Endothelial cell (in vitro differentiated cells): Measurements from ENCODE around the gene PABPN1L. TPM values are rescaled to one million over a fixed set of nuclear protein-coding genes. Genes with fewer than 3 reads are reported as not detected.
"Not testable (repeated sequence)": the region's sequence is repeated elsewhere in the genome, so short reads cannot be mapped to it uniquely, and the experiment has no call there.

Experiments
- DNase-seq: peaks from one replicate; pipeline ENCODE4 v3.0.0; 2021; ENCODE audit warnings: low spot score
- H3K27ac Mint-ChIP-seq: one replicate; pipeline ENCODE4 v1.8.0; 2021; ENCODE audit warnings: mixed read lengths, inconsistent platforms; ENCODE audit not compliant: unreplicated experiment
- H3K27me3 Mint-ChIP-seq: one replicate; pipeline ENCODE4 v1.8.0; 2021; ENCODE audit warnings: mild to moderate bottlenecking, moderate library complexity, mixed read lengths, inconsistent platforms; ENCODE audit not compliant: unreplicated experiment
- H3K36me3 Mint-ChIP-seq: one replicate; pipeline ENCODE4 v1.8.0; 2021; ENCODE audit warnings: mild to moderate bottlenecking, low read depth, mixed read lengths, inconsistent platforms; ENCODE audit not compliant: unreplicated experiment
- H3K4me1 Mint-ChIP-seq: one replicate; pipeline ENCODE4 v1.8.0; 2021; ENCODE audit warnings: mild to moderate bottlenecking, mixed read lengths, inconsistent platforms; ENCODE audit not compliant: unreplicated experiment
- H3K4me3 Mint-ChIP-seq: one replicate; pipeline ENCODE4 v1.8.0; 2021; ENCODE audit warnings: mild to moderate bottlenecking, mixed read lengths, inconsistent platforms; ENCODE audit not compliant: unreplicated experiment
- H3K9me3 Mint-ChIP-seq: one replicate; pipeline ENCODE4 v1.8.0; 2021; ENCODE audit warnings: mixed read lengths, inconsistent platforms; ENCODE audit not compliant: unreplicated experiment
- total RNA-seq: library from RNA; stranded (reverse); fragmentation: NEBNext Ultra II Directional; extraction: Animal tissue kit (Norgen Biotek cat#: 25700); gene quantifications from one replicate; pipeline ENCODE4 v1.2.1, GENCODE V29; 2021; ENCODE audit not compliant: unreplicated experiment
- TF ChIP-seq, protein P1 (sequence below): fragments of 200-600 bp; sonication (generic); IDR thresholded peaks from one replicate; pipeline ENCODE4 v1.5.0; 2021; ENCODE audit warnings: antibody characterized with exemption; ENCODE audit not compliant: unreplicated experiment

PABPN1L gene
- total RNA-seq, 1 donor from 2014 or later: not detected

- Mint-ChIP-seq H3K27me3 (peaks cover 11% of the 10 kb centered on the region), H3K4me3 (no peak overlapping the region), H3K9me3 (no peaks in the 10 kb centered on the region), H3K27ac (no peak overlapping the region), H3K36me3 (no peaks in the 10 kb centered on the region), H3K4me1 (no peaks in the 10 kb centered on the region)
- DNase-seq: no peak
- TF ChIP-seq, protein P1, sequence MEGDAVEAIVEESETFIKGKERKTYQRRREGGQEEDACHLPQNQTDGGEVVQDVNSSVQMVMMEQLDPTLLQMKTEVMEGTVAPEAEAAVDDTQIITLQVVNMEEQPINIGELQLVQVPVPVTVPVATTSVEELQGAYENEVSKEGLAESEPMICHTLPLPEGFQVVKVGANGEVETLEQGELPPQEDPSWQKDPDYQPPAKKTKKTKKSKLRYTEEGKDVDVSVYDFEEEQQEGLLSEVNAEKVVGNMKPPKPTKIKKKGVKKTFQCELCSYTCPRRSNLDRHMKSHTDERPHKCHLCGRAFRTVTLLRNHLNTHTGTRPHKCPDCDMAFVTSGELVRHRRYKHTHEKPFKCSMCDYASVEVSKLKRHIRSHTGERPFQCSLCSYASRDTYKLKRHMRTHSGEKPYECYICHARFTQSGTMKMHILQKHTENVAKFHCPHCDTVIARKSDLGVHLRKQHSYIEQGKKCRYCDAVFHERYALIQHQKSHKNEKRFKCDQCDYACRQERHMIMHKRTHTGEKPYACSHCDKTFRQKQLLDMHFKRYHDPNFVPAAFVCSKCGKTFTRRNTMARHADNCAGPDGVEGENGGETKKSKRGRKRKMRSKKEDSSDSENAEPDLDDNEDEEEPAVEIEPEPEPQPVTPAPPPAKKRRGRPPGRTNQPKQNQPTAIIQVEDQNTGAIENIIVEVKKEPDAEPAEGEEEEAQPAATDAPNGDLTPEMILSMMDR: no peak
These were observed 26.9 kb upstream of the PABPN1L start for GRCh38 chr16:88893127-88893968.

DNA sequence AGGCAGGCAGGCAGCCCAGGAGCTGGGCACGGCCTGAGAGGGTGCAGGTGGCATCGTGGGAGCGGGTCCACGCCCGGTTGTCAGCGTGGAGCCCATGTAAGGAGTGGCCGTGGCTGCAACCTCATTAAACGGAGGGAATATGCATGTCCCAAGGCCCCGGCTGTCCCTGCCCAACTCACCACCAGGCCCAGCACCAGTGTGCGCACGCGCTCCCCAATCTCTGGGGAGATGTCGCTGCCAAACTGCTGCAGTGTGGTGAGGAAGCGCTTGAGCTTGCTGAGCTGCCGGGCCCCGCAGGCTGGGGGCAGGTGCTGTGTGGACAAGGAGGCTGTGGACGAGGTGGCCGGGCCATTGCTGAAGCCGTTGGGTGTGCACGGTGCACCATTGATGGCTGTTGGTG, 25.6 kb upstream of the PABPN1L start:
- H3K4me1 Mint-ChIP-seq: no peaks in the 10 kb centered on the region
- peak overlapping the region; percentile 38 for H3K4me3 Mint-ChIP-seq
- no peak for DNase-seq
- no peaks in the 10 kb centered on the region for H3K9me3 Mint-ChIP-seq
- no peaks in the 10 kb centered on the region for H3K36me3 Mint-ChIP-seq
- peaks cover 15% of the 10 kb centered on the region for H3K27me3 Mint-ChIP-seq
- H3K27ac Mint-ChIP-seq: no peak overlapping the region
- TF ChIP-seq, protein P1: no peak

GRCh38 chr16:88891083-88891482, 24.6 kb upstream of the PABPN1L start:
- no peak overlapping the region for H3K4me3 Mint-ChIP-seq
- TF ChIP-seq, protein P1: no peak
- H3K36me3 Mint-ChIP-seq: no peaks in the 10 kb centered on the region
- no peak for DNase-seq
- no peak overlapping the region for H3K27ac Mint-ChIP-seq
- no peaks in the 10 kb centered on the region for H3K9me3 Mint-ChIP-seq
- no peaks in the 10 kb centered on the region for H3K4me1 Mint-ChIP-seq
- peaks cover 15% of the 10 kb centered on the region for H3K27me3 Mint-ChIP-seq

DNA sequence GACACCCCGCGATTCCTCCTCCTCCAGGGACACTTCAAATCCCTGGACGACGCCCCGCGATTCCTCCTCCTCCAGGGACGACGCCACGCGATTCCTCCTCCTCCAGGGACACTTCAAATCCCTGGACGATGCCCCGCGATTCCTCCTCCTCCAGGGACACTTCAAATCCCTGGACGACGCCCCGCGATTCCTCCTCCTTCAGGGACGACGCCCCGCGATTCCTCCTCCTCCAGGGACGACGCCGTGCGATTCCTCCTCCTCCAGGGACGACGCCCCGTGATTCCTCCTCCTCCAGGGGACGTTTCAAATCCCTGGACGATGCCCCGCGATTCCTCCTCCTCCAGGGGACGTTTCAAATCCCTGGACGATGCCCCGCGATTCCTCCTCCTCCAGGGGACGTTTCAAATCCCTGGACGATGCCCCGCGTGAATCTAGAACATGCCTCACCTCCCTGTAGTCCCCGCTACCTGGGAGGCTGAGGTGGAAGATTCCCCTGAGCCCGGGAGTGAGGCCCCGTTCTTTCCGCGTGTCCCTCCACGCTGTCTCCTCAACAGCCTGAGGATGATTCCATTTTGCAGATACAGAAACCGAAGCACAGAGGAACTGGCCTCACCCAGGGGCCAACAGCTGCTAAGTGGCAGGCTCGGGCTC, 23.4 kb upstream of the PABPN1L start:
- DNase-seq, H3K4me3 Mint-ChIP-seq, H3K36me3 Mint-ChIP-seq, H3K4me1 Mint-ChIP-seq, H3K27ac Mint-ChIP-seq, H3K9me3 Mint-ChIP-seq: not testable (repeated sequence)
- peaks cover 14% of the 10 kb centered on the region for H3K27me3 Mint-ChIP-seq

DNA sequence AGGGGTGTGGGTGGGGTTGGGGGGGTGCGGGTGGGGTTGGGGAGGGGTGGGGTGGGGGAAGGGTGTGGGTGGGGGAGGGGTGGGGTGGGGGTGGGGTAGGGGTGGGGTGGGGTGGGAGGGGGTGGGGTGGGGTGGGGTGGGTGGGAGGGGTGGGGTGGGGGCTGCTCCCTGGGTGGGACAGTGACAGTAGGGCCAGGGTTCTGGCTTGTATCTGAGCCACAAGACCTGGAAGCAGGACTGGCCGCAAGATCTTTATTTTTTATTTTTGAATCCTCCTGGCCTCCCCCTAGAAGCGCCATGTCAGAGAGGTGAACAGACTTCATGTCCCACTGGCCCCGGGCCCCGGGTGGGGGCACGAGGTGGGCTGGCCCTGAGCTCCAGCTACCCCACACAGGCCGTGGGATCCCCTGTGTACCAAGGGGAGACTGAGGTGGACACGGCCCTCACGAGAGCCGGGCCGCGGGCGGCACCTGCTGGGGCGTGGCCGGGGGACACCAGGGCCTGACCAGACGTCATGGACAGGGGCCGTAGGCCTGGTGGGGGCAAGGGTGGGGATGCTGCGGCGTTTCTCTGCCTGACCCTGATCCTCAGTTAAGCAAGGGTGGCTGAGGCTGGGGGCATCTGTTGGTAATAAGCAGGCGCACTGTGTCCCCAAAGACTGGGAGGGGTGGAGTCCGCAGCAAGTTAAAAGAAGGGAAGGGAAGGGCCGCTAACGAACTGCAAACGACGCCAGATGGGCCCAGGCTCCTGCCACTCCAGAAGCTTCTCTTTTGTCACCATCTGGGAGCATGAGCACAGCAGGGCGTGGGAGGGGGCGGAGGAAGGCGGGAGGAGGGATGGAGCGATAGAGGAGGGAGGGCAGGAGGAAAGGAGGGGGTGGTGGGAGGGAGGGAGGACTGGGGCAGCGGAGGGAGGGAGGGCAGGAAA, 22.3 kb upstream of the PABPN1L start:
- Mint-ChIP-seq H3K27me3 (peaks cover 14% of the 10 kb centered on the region), H3K27ac (no peak overlapping the region), H3K9me3 (no peaks in the 10 kb centered on the region), H3K4me3 (no peak overlapping the region), H3K4me1 (no peaks in the 10 kb centered on the region), H3K36me3 (no peaks in the 10 kb centered on the region)
- TF ChIP-seq, protein P1: no peak
- DNase-seq: no peak
